H1 (cell line): Measurements from ENCODE around the gene SMOC2. TPM values are rescaled to one million over a fixed set of nuclear protein-coding genes. Genes with fewer than 3 reads are reported as not detected.

ENCODE experiments used
- CTCF ChIA-PET: fragments of 300-600 bp; sonication (Branson Sonifier 250); formaldehyde crosslinking; loops from one replicate; lab custom pipeline; 2021; ENCODE audit not compliant: partially characterized antibody; lab: Charles Lee
- POLR2A ChIA-PET: fragments of 300-600 bp; sonication (Branson Sonifier 250); formaldehyde crosslinking; loops from one replicate; lab custom pipeline; 2021; ENCODE audit warnings: inconsistent platforms; ENCODE audit not compliant: partially characterized antibody; lab: Charles Lee
- DNase-seq, 2 experiments: peaks; one replicate each; pipeline versions ENCODE4 v3.0.0 to v3.0.0-alpha.2; 2010 to 2022; ENCODE audit warnings: low spot score in 2 of 2, low read depth in 1 of 2, mixed read lengths in 1 of 2
- FAIRE-seq: peaks from 2 replicates; lab custom pipeline; 2011; peaks lifted over from hg19 to GRCh38; lab: Jason Lieb, UNC
- H2AFZ ChIP-seq: 2 replicates; pipeline ENCODE4 v1.8.1; 2012; ENCODE audit warnings: low read length, inconsistent platforms
- H2AK5ac ChIP-seq: 2 replicates; pipeline ENCODE4 v1.6.1; 2013; ENCODE audit warnings: low read depth, low read length
- H2BK120ac ChIP-seq: replicated peaks from 2 replicates; pipeline ENCODE3; 2013; ENCODE audit warnings: low read depth, low read length, inconsistent platforms
- H2BK12ac ChIP-seq: 2 replicates; pipeline ENCODE4 v1.6.1; 2013; ENCODE audit warnings: low read depth, low read length
- H2BK15ac ChIP-seq: 2 replicates; pipeline ENCODE4 v1.6.1; 2013; ENCODE audit warnings: low read length
- H2BK20ac ChIP-seq: 2 replicates; pipeline ENCODE4 v1.6.1; 2013; ENCODE audit warnings: low read length
- H2BK5ac ChIP-seq: 2 replicates; pipeline ENCODE4 v1.6.1; 2013; ENCODE audit warnings: low read depth, low read length
- H3K14ac ChIP-seq: 2 replicates; pipeline ENCODE4 v1.6.1; 2013; ENCODE audit warnings: inconsistent platforms; ENCODE audit not compliant: insufficient read length
- H3K18ac ChIP-seq: 2 replicates; pipeline ENCODE4 v1.6.1; 2013; ENCODE audit warnings: low read length; ENCODE audit errors: extremely low read depth
- H3K23ac ChIP-seq: 2 replicates; pipeline ENCODE4 v1.6.1; 2013; ENCODE audit warnings: inconsistent platforms; ENCODE audit not compliant: insufficient read length
- H3K23me2 ChIP-seq: 2 replicates; pipeline ENCODE4 v1.6.1; 2013; ENCODE audit warnings: low read depth, low read length
- H3K27ac ChIP-seq: 2 replicates; pipeline ENCODE4 v1.6.1; 2011; ENCODE audit warnings: low read depth, low read length, inconsistent platforms
- H3K27me3 ChIP-seq, 4 experiments: replicated peaks in 1 of 4; 1 replicate in 1 of 4; 2 replicates in 3 of 4; pipeline versions ENCODE4 v1.6.1 to v1.8.1; 2011 to 2013; ENCODE audit warnings: low read length in 3 of 4, mild to moderate bottlenecking in 3 of 4, inconsistent platforms in 2 of 4, mixed read lengths in 2 of 4, moderate library complexity in 1 of 4; ENCODE audit not compliant: control insufficient read depth in 3 of 4, insufficient read depth in 3 of 4; ENCODE audit errors: extremely low read depth in 1 of 4
- H3K36me3 ChIP-seq, 4 experiments: 2 replicates each; pipeline versions ENCODE4 v1.6.1 to v1.8.1; 2011 to 2013; ENCODE audit warnings: mild to moderate bottlenecking in 4 of 4, low read length in 3 of 4, moderate library complexity in 2 of 4, control low read depth in 1 of 4, inconsistent platforms in 1 of 4; ENCODE audit not compliant: insufficient read depth in 4 of 4, control insufficient read depth in 2 of 4
- H3K4ac ChIP-seq: replicated peaks from 2 replicates; pipeline ENCODE3; 2013; ENCODE audit warnings: low read length, low read depth, mixed read lengths, inconsistent platforms; ENCODE audit not compliant: insufficient read length
- H3K4me1 ChIP-seq, 4 experiments: replicated peaks in 1 of 4; 1 replicate in 1 of 4; 2 replicates in 3 of 4; pipeline versions ENCODE4 v1.6.1 to v1.8.1; 2011 to 2013; ENCODE audit warnings: low read length in 3 of 4, inconsistent platforms in 2 of 4, mixed read lengths in 1 of 4; ENCODE audit not compliant: insufficient read depth in 4 of 4, control insufficient read depth in 3 of 4
- H3K4me2 ChIP-seq, 2 experiments: 2 replicates each; pipeline versions ENCODE4 v1.6.1 to v1.8.1; 2011 to 2013; ENCODE audit warnings: low read depth in 2 of 2, low read length in 2 of 2, control low read depth in 1 of 2, inconsistent platforms in 1 of 2, mild to moderate bottlenecking in 1 of 2; ENCODE audit not compliant: insufficient read depth in 1 of 2
- H3K4me3 ChIP-seq, 4 experiments: fragments of 200-600, 300-600 bp in 1 of 4; sonication (generic), shearing (Covaris generic), sonication (Bioruptor Twin) in 1 of 4; 2 replicates each; pipeline versions ENCODE4 v1.5.1 to v1.8.1; 2011 to 2016; ENCODE audit warnings: low read length in 4 of 4, low read depth in 3 of 4, control low read depth in 2 of 4, inconsistent platforms in 2 of 4, mild to moderate bottlenecking in 2 of 4, mixed read lengths in 1 of 4, moderate library complexity in 1 of 4; ENCODE audit not compliant: insufficient read depth in 2 of 4; ENCODE audit errors: extremely low read depth in 1 of 4
- H3K56ac ChIP-seq: replicated peaks from 2 replicates; pipeline ENCODE3; 2013; ENCODE audit warnings: low read depth, mild to moderate bottlenecking, mixed read lengths, low read length, inconsistent platforms; ENCODE audit not compliant: insufficient read length
- H3K79me1 ChIP-seq: 2 replicates; pipeline ENCODE4 v1.6.1; 2013; ENCODE audit warnings: low read depth, low read length, control low read depth
- H3K79me2 ChIP-seq, 2 experiments: 2 replicates each; pipeline versions ENCODE4 v1.6.1 to v1.8.1; 2012 to 2013; ENCODE audit warnings: low read length in 2 of 2, mild to moderate bottlenecking in 2 of 2, inconsistent platforms in 1 of 2; ENCODE audit not compliant: insufficient read depth in 2 of 2, control insufficient read depth in 1 of 2
- H3K9ac ChIP-seq, 4 experiments: replicated peaks in 1 of 4; 1 replicate in 1 of 4; 2 replicates in 3 of 4; pipeline versions ENCODE4 v1.6.1 to v1.8.1; 2011 to 2013; ENCODE audit warnings: low read depth in 3 of 4, low read length in 3 of 4, control low read depth in 2 of 4, mild to moderate bottlenecking in 2 of 4, moderate library complexity in 2 of 4, inconsistent platforms in 1 of 4; ENCODE audit errors: extremely low read depth in 1 of 4
- H3K9me3 ChIP-seq, 2 experiments: 2 replicates each; pipeline versions ENCODE4 v1.6.1 to v1.8.1; 2012 to 2013; ENCODE audit warnings: mild to moderate bottlenecking in 2 of 2, moderate library complexity in 2 of 2, control low read depth in 1 of 2, inconsistent platforms in 1 of 2, low read depth in 1 of 2, low read length in 1 of 2, mixed read lengths in 1 of 2; ENCODE audit not compliant: insufficient read depth in 2 of 2
- H4K20me1 ChIP-seq, 2 experiments: replicated peaks in 1 of 2; 2 replicates each; pipeline versions ENCODE3 to v1.8.1; 2011 to 2013; ENCODE audit warnings: inconsistent platforms in 2 of 2, low read length in 2 of 2, mild to moderate bottlenecking in 1 of 2; ENCODE audit not compliant: insufficient read depth in 2 of 2, control insufficient read depth in 1 of 2
- H4K5ac ChIP-seq: 2 replicates; pipeline ENCODE4 v1.6.1; 2013; ENCODE audit warnings: low read length, low read depth, mixed read lengths, inconsistent platforms; ENCODE audit not compliant: insufficient read length
- H4K8ac ChIP-seq: 2 replicates; pipeline ENCODE4 v1.8.0; 2013; ENCODE audit warnings: mild to moderate bottlenecking, moderate library complexity, low read length, inconsistent platforms; ENCODE audit not compliant: insufficient read depth; ENCODE audit errors: extremely low read depth
- H4K91ac ChIP-seq: replicated peaks from 2 replicates; pipeline ENCODE3; 2013; ENCODE audit warnings: low read length, mixed read lengths, inconsistent platforms; ENCODE audit not compliant: insufficient read length
- CBX8 ChIP-seq: fragments of 300-800, 300-1000 bp; sonication (generic); IDR thresholded peaks from 2 replicates; pipeline ENCODE4 v1.7.1; 2016; ENCODE audit warnings: low read depth, low read length, borderline replicate concordance
- GABPA ChIP-seq: IDR thresholded peaks from 2 replicates; pipeline ENCODE4 v1.6.1; 2011; ENCODE audit warnings: mild to moderate bottlenecking, low read length, moderate library complexity, borderline replicate concordance; ENCODE audit not compliant: insufficient read depth
- MAFK ChIP-seq: IDR thresholded peaks from 2 replicates; pipeline ENCODE4 v1.6.1; 2012; ENCODE audit warnings: low read depth, mild to moderate bottlenecking, improper control_type of control experiment, low read length
- NANOG ChIP-seq: IDR thresholded peaks from 2 replicates; pipeline ENCODE4 v1.6.1; 2011; ENCODE audit warnings: low read length, low read depth, mild to moderate bottlenecking, inconsistent platforms; ENCODE audit not compliant: insufficient read depth, poor library complexity, severe bottlenecking
- RAD21 ChIP-seq, 2 experiments: IDR thresholded peaks in 1 of 2; conservative IDR thresholded peaks in 1 of 2; 2 replicates each; pipeline ENCODE4 v1.6.1; 2011; ENCODE audit warnings: low read depth in 2 of 2, low read length in 2 of 2, improper control_type of control experiment in 1 of 2, inconsistent platforms in 1 of 2, mild to moderate bottlenecking in 1 of 2, moderate library complexity in 1 of 2
- SAP30 ChIP-seq: fragments of 300-600 bp; sonication (generic); IDR thresholded peaks from 2 replicates; pipeline ENCODE4 v1.7.1; 2012; ENCODE audit warnings: low read length, moderate library complexity, mild to moderate bottlenecking, inconsistent platforms; ENCODE audit not compliant: insufficient read depth, insufficient replicate concordance
- TAF1 ChIP-seq: IDR thresholded peaks from 2 replicates; pipeline ENCODE4 v1.6.1; 2011; ENCODE audit warnings: mild to moderate bottlenecking, low read depth, low read length
- TAF7 ChIP-seq: optimal IDR thresholded peaks from 2 replicates; pipeline ENCODE3; 2011; ENCODE audit warnings: low read depth, mild to moderate bottlenecking, inconsistent platforms, low read length, moderate library complexity, borderline replicate concordance
- WGBS, 2 experiments: shearing (Covaris generic) in 1 of 2; methylation state at CpG; one replicate each; pipeline versions ENCODE4 v1.1.6 to v1.1.7; 2013 to 2015; ENCODE audit warnings: low lambda C conversion rate in 2 of 2, mixed read lengths in 2 of 2, inconsistent platforms in 1 of 2, low coverage in 1 of 2, missing lambda C conversion rate in 1 of 2; ENCODE audit not compliant: insufficient replicate concordance in 2 of 2, insufficient coverage in 1 of 2, insufficient read length in 1 of 2; ENCODE audit errors: extremely low coverage in 1 of 2, missing lambda C conversion rate in 1 of 2; 5-methylcytosine and 5-hydroxymethylcytosine counted together
- polyA plus RNA-seq, 7 experiments: library from polyadenylated mRNA; depleted of rRNA in 3 of 7; stranded (reverse) in 5 of 7; unstranded in 2 of 7; fragments of >200 nt in 5 of 7; fragments of 200-250 nt in 2 of 7; gene quantifications; 1 replicate in 5 of 7; 2 replicates in 1 of 7; 4 replicates in 1 of 7; pipeline versions ENCODE4 v1.2.1 to v1.2.3, GENCODE V29; 2011 to 2013; ENCODE audit warnings: missing spikeins in 2 of 7, mixed read lengths in 2 of 7
- total RNA-seq: library from RNA; stranded (reverse); fragmentation: NEBNext Ultra II Directional; extraction: Animal tissue kit (Norgen Biotek cat#: 25700); gene quantifications from 2 replicates; pipeline ENCODE4 v1.2.1, GENCODE V29; 2021
- TF ChIP-seq, protein P1 (sequence below): IDR thresholded peaks from 2 replicates; pipeline ENCODE4 v1.6.1; 2011; ENCODE audit warnings: low read length, improper control_type of control experiment

The SMOC2 gene
- total and polyA plus RNA-seq, 2 of the 8 experiments (the other 6 are each of a cell fraction or from before 2014, with no cell fraction given), result 7.7 to 8.5 TPM

- no peaks in the 10 kb centered on the region for H3K36me3 ChIP-seq
- no peak overlapping the region for H3K4me2 ChIP-seq
- no peak overlapping the region for H2BK5ac ChIP-seq
- no peak overlapping the region for H3K18ac ChIP-seq
- no peaks in the 10 kb centered on the region for H3K79me2 ChIP-seq
- no peak overlapping the region for H4K5ac ChIP-seq
- H2BK120ac ChIP-seq, result no peak overlapping the region
- H3K56ac ChIP-seq, result no peak overlapping the region
- H2BK12ac ChIP-seq, result no peak overlapping the region
- peaks cover 0 to 4% (median 0%) of the 10 kb centered on the region in 4 experiments; a peak in 3 of 7 replicates for H3K4me1 ChIP-seq
- H4K91ac ChIP-seq, result no peak overlapping the region
- H4K20me1 ChIP-seq, result peaks cover 0 to 4% of the 10 kb centered on the region in 2 experiments
- no peaks in the 10 kb centered on the region for H3K79me1 ChIP-seq
- no peak overlapping the region for H3K23ac ChIP-seq
- no peak for DNase-seq
- 90% methylated on average over 18 of the region's 18 CpGs; no CpG with 5 or more reads in 1 of the 2 experiments for WGBS, 2 experiments
- no peak overlapping the region for H2AK5ac ChIP-seq
- H3K4ac ChIP-seq, result no peak overlapping the region
- H3K27me3 ChIP-seq, result no peaks in the 10 kb centered on the region
- FAIRE-seq, result no peak
- no peak overlapping the region for H3K9ac ChIP-seq
- H3K14ac ChIP-seq, result no peak overlapping the region
- no peak overlapping the region for H2BK20ac ChIP-seq
- no peaks in the 10 kb centered on the region for H3K9me3 ChIP-seq
- peaks cover 4% of the 10 kb centered on the region for H3K23me2 ChIP-seq
- POLR2A ChIA-PET, result no interaction called here
- no peak overlapping the region for H4K8ac ChIP-seq
- H3K4me3 ChIP-seq, result no peak overlapping the region
- no peak for TF ChIP-seq SAP30
- TF ChIP-seq TAF7, result no peak
- no peak for TF ChIP-seq NANOG
- TF ChIP-seq, protein P1, sequence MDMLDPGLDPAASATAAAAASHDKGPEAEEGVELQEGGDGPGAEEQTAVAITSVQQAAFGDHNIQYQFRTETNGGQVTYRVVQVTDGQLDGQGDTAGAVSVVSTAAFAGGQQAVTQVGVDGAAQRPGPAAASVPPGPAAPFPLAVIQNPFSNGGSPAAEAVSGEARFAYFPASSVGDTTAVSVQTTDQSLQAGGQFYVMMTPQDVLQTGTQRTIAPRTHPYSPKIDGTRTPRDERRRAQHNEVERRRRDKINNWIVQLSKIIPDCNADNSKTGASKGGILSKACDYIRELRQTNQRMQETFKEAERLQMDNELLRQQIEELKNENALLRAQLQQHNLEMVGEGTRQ, result no peak
- no peak for TF ChIP-seq GABPA
- TF ChIP-seq RAD21 (IDR thresholded peaks at IDR 0.05 in 1 of 2, conservative IDR thresholded peaks at IDR 0.05 in 1 of 2; ENCODE audit: low read depth in 2 of 2, low read length in 2 of 2), result no peak
- TF ChIP-seq CBX8, result no peak
- TF ChIP-seq TAF1, result no peak
- TF ChIP-seq MAFK, result no peak
- CTCF ChIA-PET, result no interaction called here
- H2AFZ ChIP-seq, result no peak overlapping the region
- no peak overlapping the region for H3K27ac ChIP-seq
- no peak overlapping the region for H2BK15ac ChIP-seq
Observed at GRCh38 chr6:168625602-168626001, 184.6 kb downstream of the SMOC2 start.
